Esophagus muscularis mucosa (tissue), 4 donors: ENCODE data around the gene TNFRSF19. TPM values are rescaled to one million over a fixed set of nuclear protein-coding genes. Genes with fewer than 3 reads are reported as not detected.

Source experiments
- DNase-seq: peaks from one replicate; pipeline ENCODE4 v3.0.0-alpha.2; 2017; ENCODE audit errors: extremely low spot score
- H3K27ac ChIP-seq, 4 donors: fragments of 200-600 bp; sonication (generic); replicated peaks in 1 of 4; 1 replicate in 3 of 4; 2 replicates in 1 of 4; pipeline ENCODE4 v1.5.1; 2016 to 2019; ENCODE audit warnings: mild to moderate bottlenecking in 1 of 4
- H3K27me3 ChIP-seq, 4 donors: fragments of 200-600 bp; sonication (generic); one replicate each; pipeline versions ENCODE4 v1.5.1 to v1.6.0; 2016 to 2019
- H3K36me3 ChIP-seq, 4 donors: fragments of 200-600 bp; sonication (generic); one replicate each; pipeline ENCODE4 v1.5.1; 2016 to 2019
- H3K4me1 ChIP-seq, 4 donors: fragments of 200-600 bp; sonication (generic); one replicate each; pipeline ENCODE4 v1.5.1; 2016 to 2019
- H3K4me3 ChIP-seq, 4 donors: fragments of 200-600 bp; sonication (generic); 1 replicate in 2 of 4; 2 replicates in 2 of 4; pipeline ENCODE4 v1.5.1; 2016 to 2019; ENCODE audit warnings: mild to moderate bottlenecking in 4 of 4, moderate library complexity in 1 of 4
- H3K9me3 ChIP-seq, 4 donors: fragments of 200-600 bp; sonication (generic); 1 replicate in 3 of 4; 2 replicates in 1 of 4; pipeline ENCODE4 v1.5.1; 2016 to 2019
- CTCF ChIP-seq, 3 experiments: fragments of 200-600 bp in 2 of 3; fragments of 450-650 bp in 1 of 3; sonication (generic) in 2 of 3; IDR thresholded peaks; one replicate each; pipeline ENCODE4 v1.5.1; 2017 to 2019; ENCODE audit warnings: antibody characterized with exemption in 3 of 3, mild to moderate bottlenecking in 2 of 3, moderate library complexity in 1 of 3
- EP300 ChIP-seq: sonication (generic); formaldehyde crosslinking; IDR thresholded peaks from one replicate; pipeline ENCODE4 v1.6.1; 2017; ENCODE audit warnings: antibody characterized with exemption
- POLR2A ChIP-seq: fragments of 450-650 bp; IDR thresholded peaks from one replicate; pipeline ENCODE4 v1.6.1; 2017; ENCODE audit warnings: antibody characterized with exemption, moderate library complexity, mild to moderate bottlenecking, low read depth
- POLR2AphosphoS5 ChIP-seq, 2 donors: sonication (generic); formaldehyde crosslinking; IDR thresholded peaks; one replicate each; pipeline ENCODE4 v1.6.1; 2017; ENCODE audit warnings: antibody characterized with exemption in 2 of 2
- WGBS: methylation state at CpG from one replicate; pipeline ENCODE4 v1.1.5; 2018; 5-methylcytosine and 5-hydroxymethylcytosine counted together
- intact Hi-C: fragments of 100-400 bp; cut with DNase I; formaldehyde crosslinking; loops from one replicate; pipeline ENCODE4 v1.15.1; 2023
- total RNA-seq, 4 donors: library from RNA; depleted of rRNA; stranded (reverse); fragments of >200 nt; gene quantifications; one replicate each; pipeline versions ENCODE4 v1.1.0 to v1.2.1, GENCODE V29; 2016

TNFRSF19 gene
- total RNA-seq, 4 donors from 2014 or later = 3.2 to 5.6 (median 5.0) TPM

DNA sequence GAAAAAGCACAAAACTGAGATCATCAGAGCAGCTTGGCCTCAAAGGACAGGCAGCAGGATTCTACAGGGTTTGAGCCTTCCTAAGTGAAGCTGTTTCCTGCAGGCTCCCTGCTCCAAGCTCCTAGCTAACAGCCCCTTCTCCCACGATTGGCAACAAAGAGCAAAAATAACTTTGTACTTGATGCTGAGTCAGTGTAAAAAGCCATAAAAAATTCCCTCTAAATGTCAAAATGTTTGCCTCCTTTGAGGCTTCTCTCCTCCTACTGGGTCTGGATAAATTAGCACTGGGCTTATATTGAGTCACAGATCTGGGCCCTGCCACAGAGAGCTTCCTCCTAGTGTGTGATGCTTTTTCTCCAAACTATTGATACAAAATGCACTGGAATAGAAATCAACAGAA is 153.3 kb downstream of the TNFRSF19 start:
- Histone ChIP-seq H3K27ac (no peak overlapping the region), H3K4me3 (no peak overlapping the region), H3K9me3 (no peaks in the 10 kb centered on the region), H3K36me3 (peaks cover 3 to 8% (median 5%) of the 10 kb centered on the region in 4 donors), H3K4me1 (peaks cover 0 to 20% (median 0%) of the 10 kb centered on the region in 4 donors), H3K27me3 (no peaks in the 10 kb centered on the region)
- no peak for TF ChIP-seq POLR2AphosphoS5 (IDR thresholded peaks at IDR 0.05)
- no peak for TF ChIP-seq CTCF (IDR thresholded peaks at IDR 0.05)
- TF ChIP-seq POLR2A = no peak
- TF ChIP-seq EP300 = no peak
- intact Hi-C loops = no loop called here
- 25% methylated on average over 1 of the region's 1 CpG for WGBS
- no peak for DNase-seq

- no peaks in the 10 kb centered on the region for H3K27me3 ChIP-seq
- no peak overlapping the region for H3K27ac ChIP-seq
- no peak for DNase-seq
- WGBS = 84% methylated on average over 7 of the region's 7 CpGs
- H3K36me3 ChIP-seq = peaks cover 10 to 17% (median 13%) of the 10 kb centered on the region in 4 donors
- intact Hi-C loops = no loop called here
- TF ChIP-seq EP300 (no peak), POLR2AphosphoS5 (IDR thresholded peaks at IDR 0.05) (no peak), CTCF (IDR thresholded peaks at IDR 0.05) (no peak), POLR2A (no peak)
- H3K9me3 ChIP-seq = no peaks in the 10 kb centered on the region
- no peak overlapping the region for H3K4me3 ChIP-seq
- H3K4me1 ChIP-seq = peaks cover 0 to 16% (median 0%) of the 10 kb centered on the region in 4 donors
Measured at GRCh38 chr13:23724196-23724970, 154.2 kb downstream of the TNFRSF19 start.

Other genes with a start within 250 kb of the TNFRSF19 start
- 10 to 100 TPM; 45.1 to 70.1 (median 65.3) TPM for gene SACS, start 136.7 kb upstream of the TNFRSF19 start, total RNA-seq